Fibroblast of villous mesenchyme (primary cell): ENCODE measurements around the gene TACSTD2. TPM values are rescaled to one million over a fixed set of nuclear protein-coding genes. Genes with fewer than 3 reads are reported as not detected.

Source experiments
- DNase-seq: peaks from one replicate; pipeline ENCODE4 v3.0.0-alpha.2; 2010; ENCODE audit warnings: low read depth
- H3K4me3 ChIP-seq: 2 replicates; pipeline ENCODE4 v1.5.1; 2011; ENCODE audit warnings: low read depth, mild to moderate bottlenecking, low read length
- total RNA-seq: library from RNA; depleted of rRNA; stranded (reverse); fragments of >200 nt; gene quantifications from 2 replicates; pipeline ENCODE4 v1.2.3, GENCODE V29; 2012
- TF ChIP-seq, protein P1 (sequence below): IDR thresholded peaks from 2 replicates; pipeline ENCODE4 v1.5.1; 2012; ENCODE audit warnings: low read depth, mild to moderate bottlenecking, low read length; ENCODE audit not compliant: insufficient read depth

The TACSTD2 gene
- total RNA-seq, 1 donor, result 17.7 TPM

DNA sequence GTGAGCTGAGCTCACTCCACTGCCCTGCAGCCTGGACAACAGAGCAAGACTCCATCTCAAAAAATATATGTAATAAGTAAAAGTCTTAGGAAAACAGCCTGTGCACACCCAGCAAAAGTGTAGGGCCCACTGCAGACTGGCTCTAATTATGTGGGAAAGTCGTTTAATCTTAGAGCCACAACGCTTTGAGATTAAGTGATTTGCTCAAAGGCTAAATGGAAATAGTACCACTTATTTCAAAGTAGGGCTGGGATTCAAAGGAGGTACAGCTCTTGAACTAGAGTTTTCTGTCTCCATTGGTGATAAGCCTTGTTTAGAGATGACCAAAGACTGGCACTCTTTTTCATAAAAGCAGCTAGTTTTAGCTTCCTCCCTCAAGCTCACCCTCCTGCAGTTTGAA, 2.2 kb downstream of the TACSTD2 start:
- TF ChIP-seq, protein P1, sequence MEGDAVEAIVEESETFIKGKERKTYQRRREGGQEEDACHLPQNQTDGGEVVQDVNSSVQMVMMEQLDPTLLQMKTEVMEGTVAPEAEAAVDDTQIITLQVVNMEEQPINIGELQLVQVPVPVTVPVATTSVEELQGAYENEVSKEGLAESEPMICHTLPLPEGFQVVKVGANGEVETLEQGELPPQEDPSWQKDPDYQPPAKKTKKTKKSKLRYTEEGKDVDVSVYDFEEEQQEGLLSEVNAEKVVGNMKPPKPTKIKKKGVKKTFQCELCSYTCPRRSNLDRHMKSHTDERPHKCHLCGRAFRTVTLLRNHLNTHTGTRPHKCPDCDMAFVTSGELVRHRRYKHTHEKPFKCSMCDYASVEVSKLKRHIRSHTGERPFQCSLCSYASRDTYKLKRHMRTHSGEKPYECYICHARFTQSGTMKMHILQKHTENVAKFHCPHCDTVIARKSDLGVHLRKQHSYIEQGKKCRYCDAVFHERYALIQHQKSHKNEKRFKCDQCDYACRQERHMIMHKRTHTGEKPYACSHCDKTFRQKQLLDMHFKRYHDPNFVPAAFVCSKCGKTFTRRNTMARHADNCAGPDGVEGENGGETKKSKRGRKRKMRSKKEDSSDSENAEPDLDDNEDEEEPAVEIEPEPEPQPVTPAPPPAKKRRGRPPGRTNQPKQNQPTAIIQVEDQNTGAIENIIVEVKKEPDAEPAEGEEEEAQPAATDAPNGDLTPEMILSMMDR, result no peak
- no peak overlapping the region for H3K4me3 ChIP-seq
- DNase-seq, result no peak

DNA sequence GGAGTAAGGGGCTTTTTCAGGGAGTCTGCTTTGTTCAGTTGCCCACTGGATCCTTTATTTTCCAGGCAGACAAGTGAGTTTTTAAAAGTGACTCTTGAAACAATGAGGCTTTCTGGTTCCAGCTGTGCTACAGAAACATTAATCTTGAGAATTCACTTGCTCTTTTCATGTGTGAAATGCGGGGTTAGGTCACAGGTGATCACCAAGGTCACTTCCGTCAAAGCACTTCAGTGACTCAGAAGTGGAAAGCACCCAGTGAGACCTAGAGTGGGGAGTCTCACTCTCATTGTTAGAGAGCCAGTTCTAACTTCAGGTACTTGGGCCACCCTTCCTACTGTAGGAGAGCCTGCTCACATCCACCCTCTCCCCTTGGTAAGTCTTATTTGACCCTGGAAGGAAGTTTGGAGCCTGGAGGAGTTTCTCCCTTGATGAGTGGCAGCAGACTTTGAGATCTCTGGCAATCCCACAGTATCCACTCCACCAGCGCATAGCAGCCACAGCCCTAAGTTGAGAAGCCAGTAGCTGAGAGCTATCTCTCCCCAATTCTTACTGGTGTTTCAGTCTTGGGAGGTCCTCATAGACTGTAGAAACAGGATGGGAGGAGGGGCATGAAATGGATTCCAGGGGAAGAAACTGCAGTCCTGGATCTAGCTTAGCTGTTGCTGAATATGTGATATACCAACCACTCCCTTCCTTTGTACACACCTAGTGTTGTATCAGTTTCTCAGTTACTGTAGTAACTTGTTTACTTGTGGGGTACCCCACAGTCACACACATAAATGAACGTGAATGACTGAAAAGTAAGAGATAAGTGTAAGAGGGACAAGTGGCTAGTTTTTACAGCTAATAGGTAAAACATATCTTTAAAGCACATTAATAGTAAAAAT, 3.1 kb downstream of the TACSTD2 start:
- TF ChIP-seq, protein P1, result no peak
- no peak for DNase-seq
- H3K4me3 ChIP-seq, result no peak overlapping the region

DNA sequence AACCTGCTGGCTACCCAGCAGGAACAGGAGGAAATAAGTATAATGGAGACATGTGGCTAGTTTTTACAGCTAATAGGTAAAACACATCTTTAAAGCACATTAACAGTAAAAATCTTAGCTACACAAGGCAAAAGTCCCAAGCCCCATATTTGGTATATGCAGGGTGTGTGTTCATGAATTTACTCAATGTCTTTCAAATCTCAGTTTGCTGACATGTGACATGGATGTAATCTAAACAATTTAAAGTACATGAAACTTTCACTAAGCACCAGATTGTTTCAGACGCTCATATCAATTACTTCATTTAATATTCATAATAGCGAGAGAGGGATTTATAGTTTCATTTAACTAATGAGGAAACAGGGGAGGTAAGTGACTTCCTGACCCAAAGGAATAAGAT, 3.9 kb downstream of the TACSTD2 start:
- DNase-seq, result no peak
- TF ChIP-seq, protein P1, result no peak
- H3K4me3 ChIP-seq, result no peak overlapping the region

DNA sequence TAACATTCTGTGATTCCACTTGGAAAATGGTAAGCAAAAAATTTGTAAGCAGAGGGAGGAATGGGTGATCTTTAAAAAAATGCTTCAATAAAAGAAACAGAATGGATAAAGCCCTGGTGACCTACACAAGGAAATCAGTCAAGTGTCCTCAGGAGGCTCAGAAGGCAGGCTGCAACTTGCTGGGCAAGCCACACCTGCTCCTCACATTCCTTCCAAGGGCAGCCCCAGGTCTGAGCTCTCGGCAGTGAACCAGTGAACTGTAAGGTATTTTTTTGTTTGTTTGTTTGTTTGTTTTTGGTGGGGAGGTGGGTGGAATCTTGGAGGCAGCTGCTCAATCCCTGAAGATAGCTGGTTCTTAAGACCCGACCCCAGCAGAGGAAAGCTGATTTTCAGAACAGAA, 4.4 kb downstream of the TACSTD2 start:
- no peak overlapping the region for H3K4me3 ChIP-seq
- no peak for DNase-seq
- TF ChIP-seq, protein P1, result no peak

DNA sequence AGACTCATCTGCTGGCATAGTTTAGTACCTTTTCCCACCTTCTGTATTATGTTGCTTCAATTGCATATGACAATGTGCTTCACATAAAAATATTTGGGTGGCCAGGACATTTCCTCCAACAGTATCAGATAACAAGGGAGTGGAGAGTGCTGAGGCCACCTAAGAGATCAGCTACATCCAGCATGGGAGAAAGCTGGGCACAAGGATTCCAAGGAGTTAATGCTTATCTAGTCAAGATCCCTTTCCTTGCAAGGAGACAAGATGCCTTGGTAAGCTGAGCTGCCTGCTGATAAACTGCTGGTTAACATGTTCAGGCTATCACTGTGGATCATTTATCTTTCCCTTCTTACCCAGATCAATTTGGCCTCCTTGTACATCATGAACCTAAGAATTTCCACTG, 5.4 kb downstream of the TACSTD2 start:
- H3K4me3 ChIP-seq, result no peak overlapping the region
- TF ChIP-seq, protein P1, result no peak
- DNase-seq, result no peak

DNA sequence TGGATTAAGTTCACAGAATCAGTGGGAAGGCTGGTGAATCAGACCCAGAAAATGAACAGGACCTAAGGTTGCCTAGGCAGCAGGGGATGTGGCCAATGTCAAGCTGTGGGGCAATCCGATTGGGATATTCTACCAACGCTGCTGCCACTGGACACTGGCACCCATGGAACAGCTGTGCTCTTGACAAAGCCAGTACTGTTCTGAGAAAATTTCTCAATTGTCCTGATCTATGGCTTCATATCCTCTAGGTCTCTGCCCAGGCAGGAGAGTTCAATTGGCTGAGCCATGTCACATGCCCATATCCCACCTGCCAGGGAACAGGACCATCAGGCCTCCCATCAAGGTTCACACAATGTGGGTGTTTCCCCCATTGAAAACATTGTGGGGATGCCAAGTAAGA, 6.2 kb downstream of the TACSTD2 start:
- H3K4me3 ChIP-seq, result no peak overlapping the region
- DNase-seq, result no peak
- TF ChIP-seq, protein P1, result no peak
